T-helper 1 cell treated with Interleukin-12 subunit alpha and Interleukin-12 subunit beta and Interleukin-4 antibody, amounts not matched to agents 30 ng/mL and 1 ng/mL, for 36 hours (primary cell): ENCODE results near the gene OVOL2. TPM values are rescaled to one million over a fixed set of nuclear protein-coding genes. Genes with fewer than 3 reads are reported as not detected.

ENCODE experiments used
- intact Hi-C: fragments of 100-400 bp; cut with micrococcal nuclease; formaldehyde crosslinking; loops from one replicate; pipeline ENCODE4 v1.15.1; 2024
- total RNA-seq: library from RNA; stranded (reverse); gene quantifications from 2 replicates; pipeline ENCODE4 v1.2.3, GENCODE V29; 2022

The OVOL2 gene
- total RNA-seq, 1 donor from 2014 or later = not detected

GRCh38 chr20:18018100-18018499 is 39.6 kb downstream of the OVOL2 start:
- intact Hi-C loops = loop anchor here (5.0 kb wide), 1 partner anchor 259 kb away; no protein-coding TSS in a partner anchor

- intact Hi-C loops = loop anchor here (5.0 kb wide), 1 partner anchor 261 kb away; no protein-coding TSS in a partner anchor
These were observed 40.9 kb downstream of the OVOL2 start for GRCh38 chr20:18016772-18017171.

DNA sequence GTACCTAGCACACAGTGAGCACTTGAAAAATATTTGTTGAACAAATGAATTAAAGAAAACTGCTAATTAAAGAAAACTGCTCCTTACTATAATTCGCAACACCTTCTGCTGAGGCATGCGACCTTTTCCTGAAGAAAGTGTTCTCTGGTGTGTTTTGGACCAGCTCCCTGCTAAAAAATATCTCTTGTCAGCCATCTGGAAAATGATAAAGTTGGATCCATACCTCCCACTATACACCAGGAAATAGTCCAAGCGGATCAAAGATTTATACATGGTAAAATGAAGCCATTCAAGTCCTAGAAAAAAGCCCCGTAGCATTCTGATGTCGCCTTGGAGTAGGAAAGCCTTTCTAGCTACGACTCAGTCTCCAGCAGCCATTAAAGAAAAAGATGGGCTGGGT is 43.3 kb downstream of the OVOL2 start:
- intact Hi-C loops = no loop called here

GRCh38 chr20:18012901-18013300 is 44.8 kb downstream of the OVOL2 start:
- intact Hi-C loops = no loop called here

GRCh38 chr20:18011951-18012645 is 45.6 kb downstream of the OVOL2 start:
- intact Hi-C loops = no loop called here

GRCh38 chr20:18011482-18011881 is 46.2 kb downstream of the OVOL2 start:
- intact Hi-C loops = no loop called here

- intact Hi-C loops = no loop called here
These were observed 48.6 kb downstream of the OVOL2 start for GRCh38 chr20:18009116-18009515.

GRCh38 chr20:18007534-18008292 is 50.0 kb downstream of the OVOL2 start:
- intact Hi-C loops = no loop called here

GRCh38 chr20:18006684-18007083 is 51.0 kb downstream of the OVOL2 start:
- intact Hi-C loops = no loop called here

- intact Hi-C loops = no loop called here
These were observed 51.7 kb downstream of the OVOL2 start for GRCh38 chr20:18005990-18006364.

- intact Hi-C loops = no loop called here
These were observed 52.3 kb downstream of the OVOL2 start for GRCh38 chr20:18005170-18005989.

- intact Hi-C loops = no loop called here
These were observed 53.2 kb downstream of the OVOL2 start for GRCh38 chr20:18004384-18005031.

DNA sequence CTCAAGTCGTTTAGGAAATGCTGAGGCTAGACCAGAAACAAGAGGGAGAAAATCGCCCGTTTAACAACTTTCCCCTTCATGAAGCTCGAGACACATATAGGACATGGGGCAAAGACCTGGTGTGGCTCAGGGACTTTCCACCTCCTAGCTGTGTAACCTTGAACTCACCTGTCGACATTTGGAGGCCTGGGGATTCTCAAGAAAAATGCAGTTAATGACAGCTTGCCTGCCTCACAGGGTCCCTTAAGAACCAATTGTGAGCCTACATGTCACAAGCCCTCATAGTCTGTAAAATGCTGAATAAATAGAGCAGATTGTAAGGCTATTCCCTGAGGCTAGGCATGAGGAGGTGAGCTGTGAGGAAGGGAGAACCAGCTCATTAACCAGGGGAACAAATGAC is 53.8 kb downstream of the OVOL2 start:
- intact Hi-C loops = no loop called here

DNA sequence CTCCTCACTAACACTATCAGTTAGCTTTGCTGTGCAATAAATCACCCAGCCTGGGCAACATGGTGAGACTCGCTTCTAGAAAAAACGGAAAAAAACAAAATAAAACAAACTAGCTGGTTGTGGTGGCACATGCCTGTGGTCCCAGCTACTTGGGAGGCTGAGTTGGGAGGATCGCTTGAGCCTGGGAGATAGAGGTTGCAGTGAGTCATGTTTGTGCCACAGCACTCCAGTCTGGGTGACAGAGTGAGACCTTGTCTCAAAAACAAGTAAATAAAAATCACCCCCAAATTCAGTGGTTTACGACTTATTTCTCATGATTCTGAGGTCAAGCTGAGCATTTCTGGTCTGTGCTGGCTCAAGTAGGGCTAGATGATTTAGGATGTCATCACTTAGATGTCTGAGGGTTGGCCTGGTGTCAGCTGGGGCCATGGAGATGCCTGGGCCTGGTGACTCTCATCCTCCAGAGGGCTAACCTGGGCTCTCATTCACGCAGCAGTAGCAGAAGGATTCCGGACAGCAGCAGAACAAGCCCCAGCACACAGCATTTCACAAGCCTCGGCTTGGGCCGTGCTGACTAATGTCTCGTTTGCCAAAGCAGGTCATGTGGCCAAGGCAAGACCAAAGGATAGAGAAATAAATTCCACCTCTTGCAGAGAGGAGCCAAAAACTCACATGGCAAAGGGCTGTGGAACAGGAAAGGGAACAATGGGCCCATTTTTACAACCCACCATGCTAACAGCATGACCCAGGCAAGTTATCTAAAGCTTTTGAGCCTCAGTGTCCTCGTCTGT is 56.4 kb downstream of the OVOL2 start:
- intact Hi-C loops = no loop called here

DNA sequence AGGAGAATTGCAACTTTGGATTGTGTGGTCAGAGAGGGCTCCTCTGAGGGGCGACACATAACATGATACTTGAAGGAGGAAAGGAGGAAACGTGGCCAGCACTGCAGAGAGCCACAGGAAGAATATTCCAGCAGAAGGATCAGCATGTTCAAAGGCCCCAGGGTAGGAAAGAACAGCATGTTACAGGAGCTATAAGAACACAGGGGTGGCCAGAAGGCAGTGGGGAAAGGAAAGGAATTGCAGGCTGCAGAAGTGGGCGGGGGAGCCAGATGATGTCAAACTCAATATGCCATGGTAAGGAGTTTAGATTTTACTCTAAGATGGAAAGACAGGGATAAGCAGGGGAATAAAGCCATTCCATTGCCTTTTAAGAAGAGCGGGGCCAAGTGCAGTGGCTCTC is 58.1 kb downstream of the OVOL2 start:
- intact Hi-C loops = loop anchor here (5.0 to 10.0 kb wide), 2 partner anchors 42 to 465 kb away; partner anchors contain the start of genes DZANK1 and POLR3F

DNA sequence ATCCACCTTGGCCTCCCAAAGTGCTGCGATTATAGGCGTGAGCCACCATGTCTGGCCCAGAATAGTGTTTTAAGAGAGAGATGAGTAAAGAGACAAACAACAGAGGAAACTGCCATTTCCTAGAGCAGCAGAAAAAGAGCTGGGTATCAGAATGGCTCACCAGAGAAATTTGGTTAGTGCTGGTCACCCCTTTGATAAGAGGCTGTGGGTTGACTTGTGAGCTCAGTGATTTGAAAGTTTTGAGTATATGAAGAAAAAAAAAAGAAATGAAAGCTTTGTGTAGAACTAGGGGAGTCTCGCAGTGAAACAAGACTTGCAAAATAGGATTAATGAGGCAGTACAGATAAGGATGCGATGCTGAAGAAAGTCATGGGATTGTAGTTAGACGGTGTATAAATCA is 59.3 kb downstream of the OVOL2 start:
- intact Hi-C loops = loop anchor here (5.0 to 10.0 kb wide), 2 partner anchors 41 to 466 kb away; partner anchors contain the start of genes DZANK1 and POLR3F

DNA sequence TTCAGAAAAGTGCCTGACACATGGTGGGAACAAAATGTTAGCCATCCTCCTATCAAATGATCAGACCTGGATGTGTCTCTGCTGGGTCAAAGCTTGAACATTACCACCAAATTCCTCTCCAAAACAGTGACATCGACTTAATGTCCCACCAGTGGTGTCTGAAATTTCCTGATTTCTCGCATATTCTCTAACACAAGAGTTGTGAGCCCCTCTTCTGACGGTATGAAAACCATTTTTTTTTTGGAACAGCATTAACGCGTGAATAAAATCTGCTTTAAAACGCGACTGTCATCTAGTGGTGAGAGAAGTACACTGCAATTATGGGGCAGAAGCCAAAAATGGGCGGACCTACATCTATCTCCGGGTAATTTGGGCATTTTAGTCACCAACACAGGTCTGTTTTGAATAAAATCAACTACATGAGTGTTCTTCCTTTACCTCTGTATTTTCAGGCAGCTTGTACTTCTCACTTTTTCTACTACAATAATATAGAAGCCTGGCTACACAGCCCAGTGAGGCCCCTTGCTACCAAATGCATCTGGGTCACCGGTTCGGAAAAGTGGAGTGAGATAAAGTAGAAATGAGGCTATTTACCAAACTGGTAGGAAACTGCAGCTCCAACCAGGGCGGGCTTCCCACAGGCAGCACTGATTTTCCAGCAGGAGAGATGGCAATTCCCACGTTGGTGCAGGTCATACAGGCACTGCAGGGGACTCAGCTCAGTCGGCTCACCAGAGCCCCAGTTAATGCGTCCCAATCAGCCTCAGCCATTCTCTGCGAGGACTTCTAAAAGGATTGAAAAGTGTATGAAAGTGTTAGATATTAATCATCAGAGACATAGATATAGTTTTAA is 61.5 kb downstream of the OVOL2 start:
- intact Hi-C loops = loop anchor here (1.0 to 10.0 kb wide), 11 partner anchors 26 to 1194 kb away; partner anchors contain the start of genes DZANK1, KAT14, PET117 and POLR3F

DNA sequence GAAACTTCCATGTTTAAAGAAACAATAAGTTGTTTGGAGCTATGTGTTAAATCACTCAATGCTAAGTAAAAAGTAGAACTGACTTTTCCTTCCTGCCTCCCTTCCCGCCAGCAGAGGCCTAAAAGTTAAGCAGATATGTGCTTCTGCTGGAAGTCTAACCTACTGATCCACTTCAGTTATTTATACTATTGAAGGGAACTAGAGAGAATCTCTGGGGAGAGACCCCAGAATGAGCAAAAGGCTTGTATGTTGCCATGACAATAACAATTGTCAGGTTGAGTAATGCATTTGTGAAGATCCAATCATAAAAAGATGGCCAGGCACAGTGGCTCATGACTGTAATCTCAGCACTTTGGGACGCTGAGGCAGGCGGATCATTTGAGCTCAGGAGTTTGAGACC is 64.2 kb downstream of the OVOL2 start:
- intact Hi-C loops = loop anchor here (2.0 to 10.0 kb wide), 3 partner anchors 25 to 471 kb away; partner anchors contain the start of genes DZANK1, MGME1, POLR3F and SNX5
